HEK293T (cell line): ENCODE data around the gene TTLL6.

Experiments
- SP1 ChIP-seq: fragments of 450-650 bp; IDR thresholded peaks from 2 replicates; pipeline ENCODE4 v1.6.1; 2017
- TF ChIP-seq, protein P1 (sequence below): fragments of 450-650 bp; IDR thresholded peaks from 2 replicates; pipeline ENCODE4 v1.6.1; 2016

DNA sequence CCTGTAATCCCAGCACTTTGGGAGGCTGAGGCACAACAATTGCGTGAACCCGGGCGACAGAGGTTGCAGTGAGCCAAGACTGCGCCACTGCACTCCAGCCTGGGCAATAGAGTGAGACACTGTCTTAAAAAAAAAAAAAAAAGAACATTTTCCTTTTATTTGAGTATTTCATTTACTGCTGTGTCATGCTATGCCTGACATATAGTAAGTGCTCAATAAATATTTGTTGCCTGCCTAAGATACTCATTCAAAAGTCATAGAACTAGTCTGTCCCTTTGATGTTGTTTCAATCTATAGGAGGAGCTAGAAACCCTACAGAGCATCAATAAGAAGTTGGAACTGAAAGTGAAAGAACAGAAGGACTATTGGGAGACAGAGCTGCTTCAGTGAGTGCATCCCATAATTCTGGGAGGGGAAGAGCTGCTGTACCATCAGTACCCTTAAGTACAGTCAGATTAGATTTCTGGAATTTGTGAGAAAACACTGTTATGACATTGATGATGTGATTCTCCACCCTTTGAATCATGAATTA is 33.8 kb upstream of the TTLL6 start:
- TF ChIP-seq SP1 = no peak
- TF ChIP-seq, protein P1, sequence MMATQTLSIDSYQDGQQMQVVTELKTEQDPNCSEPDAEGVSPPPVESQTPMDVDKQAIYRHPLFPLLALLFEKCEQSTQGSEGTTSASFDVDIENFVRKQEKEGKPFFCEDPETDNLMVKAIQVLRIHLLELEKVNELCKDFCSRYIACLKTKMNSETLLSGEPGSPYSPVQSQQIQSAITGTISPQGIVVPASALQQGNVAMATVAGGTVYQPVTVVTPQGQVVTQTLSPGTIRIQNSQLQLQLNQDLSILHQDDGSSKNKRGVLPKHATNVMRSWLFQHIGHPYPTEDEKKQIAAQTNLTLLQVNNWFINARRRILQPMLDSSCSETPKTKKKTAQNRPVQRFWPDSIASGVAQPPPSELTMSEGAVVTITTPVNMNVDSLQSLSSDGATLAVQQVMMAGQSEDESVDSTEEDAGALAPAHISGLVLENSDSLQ = no peak
